ENCODE measurements around the gene TCF25.
"Not testable (repeated sequence)": the region's sequence is repeated elsewhere in the genome, so short reads cannot be mapped to it uniquely, and the experiment has no call there.

Gene TCF25

DNA sequence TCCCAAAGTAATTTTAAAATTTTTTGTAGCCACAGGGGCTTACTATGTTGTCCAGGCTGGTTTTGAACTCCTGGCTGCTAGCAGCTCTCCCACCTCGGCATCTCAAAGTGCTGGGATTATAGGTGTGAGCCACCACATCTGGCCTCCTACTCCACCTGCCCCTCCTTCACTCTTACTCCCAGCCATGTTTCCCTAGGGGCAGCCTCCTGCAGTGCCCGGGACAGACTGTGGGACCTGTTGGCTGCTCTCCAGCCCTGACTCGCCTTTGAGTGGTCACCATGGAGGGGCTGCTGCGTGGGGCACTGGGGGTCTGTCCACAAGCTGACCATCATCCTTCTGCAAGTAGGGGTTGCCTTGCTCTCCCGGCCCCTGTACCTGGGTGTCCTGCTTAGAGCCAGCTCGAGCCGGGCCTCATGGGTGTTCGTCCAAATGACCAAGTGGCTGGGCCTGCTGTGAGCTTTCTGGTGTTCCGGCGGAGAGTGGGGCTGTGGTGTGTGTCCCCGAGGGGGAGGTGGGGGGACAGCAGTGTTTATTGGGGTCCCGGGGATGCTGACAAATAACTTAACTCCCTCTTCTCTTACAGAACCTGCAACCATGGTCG lies 28.6 kb upstream of the TCF25 start:
- no peak for DNase-seq

GRCh38 chr16:89845417-89845816 lies 28.0 kb upstream of the TCF25 start:
- no peak for DNase-seq

- no peak for DNase-seq
Observed at GRCh38 chr16:89847051-89847939, 26.1 kb upstream of the TCF25 start.

GRCh38 chr16:89847940-89848297 lies 25.5 kb upstream of the TCF25 start:
- DNase-seq: no peak

- DNase-seq: no peak
Observed at GRCh38 chr16:89848974-89849373, 24.4 kb upstream of the TCF25 start.

DNA sequence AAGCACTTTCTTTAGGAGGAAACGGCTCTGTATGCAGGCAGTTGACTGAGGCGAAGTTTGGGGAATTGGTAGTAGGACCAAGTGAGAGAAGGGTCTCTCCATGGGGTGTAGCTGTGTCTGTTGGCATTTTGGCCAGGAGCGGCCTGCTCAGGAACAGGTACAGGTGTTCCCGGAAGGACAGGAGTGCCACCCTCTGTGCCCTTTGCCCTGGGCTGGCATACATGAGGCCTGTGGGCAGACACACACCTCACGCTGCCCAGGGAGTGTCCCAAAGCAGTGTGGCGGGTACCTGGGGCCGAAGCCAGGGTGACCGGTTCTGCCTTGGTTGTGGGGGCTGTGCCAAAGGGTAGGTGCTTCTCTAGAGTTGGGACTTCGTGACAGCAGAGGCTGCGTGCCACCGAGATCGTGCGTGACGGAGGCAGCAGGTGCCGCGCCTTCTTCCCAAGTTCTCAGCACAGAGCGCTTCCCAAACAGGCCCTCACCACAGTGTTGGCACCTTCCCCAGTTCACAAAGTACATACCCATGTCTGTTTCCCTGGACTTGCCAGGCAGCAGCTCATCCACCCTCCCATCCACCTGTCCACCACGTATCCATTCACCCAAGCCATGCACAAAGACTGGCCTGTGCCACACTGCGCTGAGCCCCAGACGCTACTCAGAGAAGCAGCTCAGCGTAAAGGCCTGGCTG lies 19.9 kb upstream of the TCF25 start:
- DNase-seq: no peak

GRCh38 chr16:89855301-89855945 lies 18.0 kb upstream of the TCF25 start:
- no peak for DNase-seq

- DNase-seq: no peak
Observed at GRCh38 chr16:89855986-89856385, 17.4 kb upstream of the TCF25 start.

- DNase-seq: no peak
Observed at GRCh38 chr16:89858973-89859614, 14.3 kb upstream of the TCF25 start.

DNA sequence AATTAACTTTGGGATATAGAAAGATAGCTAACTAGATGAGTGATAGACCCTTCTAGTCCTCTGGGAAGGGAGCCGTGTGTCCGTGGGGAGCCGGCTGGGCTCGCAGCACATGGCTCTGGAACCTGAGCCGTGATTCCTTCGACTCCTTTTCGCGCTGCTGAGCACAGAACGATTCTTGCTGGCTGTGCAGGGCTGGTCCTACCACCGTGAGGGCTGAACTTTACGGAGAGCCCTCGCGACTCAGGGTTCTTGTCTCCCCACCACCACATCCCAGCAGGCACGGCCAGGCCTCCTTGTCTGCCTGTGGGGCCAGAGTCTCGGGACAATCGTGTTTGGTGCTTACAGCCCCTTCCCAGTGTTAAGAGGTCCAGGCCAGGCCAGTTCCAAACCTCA lies 13.8 kb upstream of the TCF25 start:
- no peak for DNase-seq

GRCh38 chr16:89860747-89861304 lies 12.6 kb upstream of the TCF25 start:
- no peak for DNase-seq

- DNase-seq: no peak
Observed at GRCh38 chr16:89861648-89862047, 11.7 kb upstream of the TCF25 start.

DNA sequence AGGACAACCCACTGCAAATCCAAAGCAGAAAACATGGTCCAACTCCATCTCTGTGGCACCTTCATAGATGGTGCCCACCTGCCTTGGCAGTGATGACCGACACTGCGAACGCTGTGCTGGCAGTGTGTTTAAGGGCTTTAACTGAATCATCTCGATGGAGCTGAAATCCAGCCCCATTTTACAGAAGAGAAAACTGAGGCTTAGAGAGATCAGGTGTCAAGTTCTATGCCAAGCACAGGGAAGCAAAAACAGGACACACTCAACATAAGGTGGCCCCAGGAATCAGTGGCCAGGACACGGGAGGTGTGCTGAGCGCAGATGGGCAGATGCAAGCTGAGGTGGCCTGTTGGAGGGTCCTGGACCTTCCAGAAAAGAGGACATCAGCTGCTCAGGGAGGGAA lies 10.7 kb upstream of the TCF25 start:
- no peak for DNase-seq

- no peak for DNase-seq
Observed at GRCh38 chr16:89863741-89864526, 9.5 kb upstream of the TCF25 start.

DNA sequence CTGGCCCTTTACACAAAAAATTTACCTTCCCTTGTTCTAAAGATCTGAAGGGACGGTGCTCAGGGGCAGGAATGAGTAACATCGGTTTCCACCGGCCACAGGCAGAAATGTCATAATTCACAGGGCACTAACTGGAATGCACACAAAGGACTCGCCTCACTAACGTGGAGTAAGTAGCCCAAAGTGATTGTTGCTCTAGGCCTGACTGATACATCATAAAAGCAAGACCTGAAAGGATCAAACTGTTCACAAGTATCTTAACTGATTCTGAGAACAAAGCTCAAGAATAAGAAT lies 8.9 kb upstream of the TCF25 start:
- DNase-seq: no peak

DNA sequence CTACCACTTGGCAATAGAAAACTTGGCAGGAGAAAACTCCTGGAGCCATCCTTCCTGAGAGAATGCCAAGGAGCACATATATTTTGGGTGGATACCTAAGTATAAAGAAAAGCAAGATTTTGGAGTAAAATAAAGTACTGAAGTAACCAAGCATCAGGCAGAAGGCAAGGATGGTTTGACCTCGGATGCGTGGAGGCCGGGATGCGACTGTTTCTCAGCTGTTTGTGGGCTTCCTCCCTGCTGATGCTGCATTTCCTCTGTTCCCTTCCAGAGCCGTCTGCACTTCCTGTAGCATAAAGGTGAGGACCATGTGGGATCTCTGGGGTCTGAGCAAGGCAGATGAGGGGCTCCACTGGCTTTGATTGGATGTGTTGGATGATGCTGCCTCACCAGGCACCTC lies 5.5 kb upstream of the TCF25 start:
- DNase-seq: no peak

DNA sequence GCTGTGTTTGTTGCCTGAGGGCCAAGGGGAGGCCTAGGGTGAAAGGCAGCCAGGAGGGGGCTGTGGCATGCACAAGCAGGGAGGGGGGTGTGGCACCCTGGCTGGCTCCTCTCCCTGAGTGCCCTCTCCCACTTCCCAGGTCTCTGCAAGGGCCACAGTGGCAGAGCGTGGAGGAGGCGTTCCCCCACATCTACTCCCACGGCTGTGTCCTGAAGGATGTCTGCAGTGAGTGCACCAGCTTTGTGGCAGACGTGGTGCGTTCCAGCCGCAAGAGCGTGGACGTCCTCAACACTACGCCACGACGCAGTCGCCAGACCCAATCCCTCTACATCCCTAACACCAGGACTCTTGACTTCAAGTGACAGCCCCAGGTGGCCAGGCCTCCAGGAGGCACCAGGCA lies 3.5 kb upstream of the TCF25 start:
- no peak for DNase-seq

GRCh38 chr16:89870440-89870839 lies 3.0 kb upstream of the TCF25 start:
- DNase-seq: no peak

GRCh38 chr16:89871895-89872294 lies 1.5 kb upstream of the TCF25 start:
- no peak for DNase-seq

DNA sequence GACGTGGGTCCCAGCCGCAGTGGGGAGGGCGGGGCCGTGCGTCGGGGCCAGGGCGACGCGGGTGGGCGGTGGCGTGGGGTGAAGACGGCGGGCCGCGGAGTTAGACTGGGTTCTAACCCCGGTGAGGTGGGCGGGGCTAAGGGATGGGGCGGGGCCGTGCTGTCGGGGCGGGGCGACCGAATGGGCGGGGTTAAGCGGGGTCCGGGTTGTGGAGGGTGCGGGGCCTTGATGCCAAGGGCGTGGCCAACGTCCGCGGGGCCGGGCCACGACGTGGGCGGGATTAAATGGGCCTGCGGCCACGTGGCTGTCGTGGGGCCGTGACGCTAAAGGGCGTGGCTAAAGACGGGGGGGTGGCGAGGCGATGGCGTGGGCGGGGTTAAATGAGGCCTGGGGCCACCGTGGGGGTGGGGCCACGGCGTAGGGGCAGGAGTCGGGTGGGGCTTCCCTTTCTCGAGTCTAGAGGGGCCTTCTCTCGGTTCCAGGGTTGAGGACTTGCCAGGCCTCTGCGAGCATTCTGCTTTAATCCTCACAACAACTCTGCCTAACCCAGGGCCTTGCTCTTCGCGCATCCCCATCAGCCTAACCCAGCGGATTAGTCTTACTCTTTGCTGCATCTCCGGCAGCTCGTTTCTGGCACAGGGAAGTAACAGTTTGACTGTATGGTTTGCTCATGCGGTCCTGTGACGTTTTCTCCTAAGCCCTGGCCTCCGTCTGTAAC lies 739 bp downstream of the TCF25 start:
- no peak for DNase-seq

- not testable (repeated sequence) for DNase-seq
Observed at GRCh38 chr16:89879123-89879522, 5.7 kb downstream of the TCF25 start.
